Thoracic aorta (tissue), 2 donors: ENCODE results near the gene ID3. TPM values are rescaled to one million over a fixed set of nuclear protein-coding genes. Genes with fewer than 3 reads are reported as not detected.

ENCODE experiments used
- ATAC-seq: fragments of 150-250 bp; one replicate; pipeline ENCODE4 v1.8.0; 2017; ENCODE audit warnings: low read depth; ENCODE audit not compliant: insufficient number of reproducible peaks, low FRiP score
- DNase-seq: peaks from one replicate; pipeline ENCODE4 v3.0.0-alpha.2; 2020; ENCODE audit warnings: low spot score
- H3K27ac ChIP-seq, 2 donors: fragments of 200-600 bp; sonication (generic); 1 replicate in 1 of 2; 2 replicates in 1 of 2; pipeline ENCODE4 v1.5.1; 2016; ENCODE audit warnings: mild to moderate bottlenecking in 2 of 2, moderate library complexity in 2 of 2
- H3K27me3 ChIP-seq: fragments of 200-600 bp; sonication (generic); replicated peaks from 2 replicates; pipeline ENCODE4 v1.6.0; 2016; ENCODE audit warnings: mild to moderate bottlenecking; ENCODE audit not compliant: insufficient read depth
- H3K36me3 ChIP-seq: fragments of 200-600 bp; sonication (generic); one replicate; pipeline ENCODE4 v1.5.1; 2016
- H3K4me1 ChIP-seq, 2 donors: fragments of 200-600 bp; sonication (generic); 1 replicate in 1 of 2; 2 replicates in 1 of 2; pipeline versions ENCODE4 v1.5.1 to v1.6.0; 2016; ENCODE audit warnings: low read depth in 2 of 2, mild to moderate bottlenecking in 1 of 2; ENCODE audit not compliant: control insufficient read depth in 1 of 2
- H3K4me3 ChIP-seq: fragments of 200-600 bp; sonication (generic); 2 replicates; pipeline ENCODE4 v1.5.1; 2016; ENCODE audit warnings: mild to moderate bottlenecking
- H3K9me3 ChIP-seq: fragments of 200-600 bp; sonication (generic); 2 replicates; pipeline ENCODE4 v1.5.1; 2016
- total RNA-seq, 2 donors: library from RNA; depleted of rRNA; stranded (reverse); fragments of >200 nt; gene quantifications; one replicate each; pipeline versions ENCODE4 v1.1.0 to v1.2.3, GENCODE V29; 2016
- TF ChIP-seq, protein P1 (sequence below): fragments of 200-600 bp; sonication (generic); IDR thresholded peaks from one replicate; pipeline ENCODE4 v1.5.1; 2019; ENCODE audit warnings: antibody characterized with exemption

ID3 gene, protein sequence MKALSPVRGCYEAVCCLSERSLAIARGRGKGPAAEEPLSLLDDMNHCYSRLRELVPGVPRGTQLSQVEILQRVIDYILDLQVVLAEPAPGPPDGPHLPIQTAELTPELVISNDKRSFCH
- total RNA-seq, result 100 to 1,000 TPM; 309 to 692 TPM

DNA sequence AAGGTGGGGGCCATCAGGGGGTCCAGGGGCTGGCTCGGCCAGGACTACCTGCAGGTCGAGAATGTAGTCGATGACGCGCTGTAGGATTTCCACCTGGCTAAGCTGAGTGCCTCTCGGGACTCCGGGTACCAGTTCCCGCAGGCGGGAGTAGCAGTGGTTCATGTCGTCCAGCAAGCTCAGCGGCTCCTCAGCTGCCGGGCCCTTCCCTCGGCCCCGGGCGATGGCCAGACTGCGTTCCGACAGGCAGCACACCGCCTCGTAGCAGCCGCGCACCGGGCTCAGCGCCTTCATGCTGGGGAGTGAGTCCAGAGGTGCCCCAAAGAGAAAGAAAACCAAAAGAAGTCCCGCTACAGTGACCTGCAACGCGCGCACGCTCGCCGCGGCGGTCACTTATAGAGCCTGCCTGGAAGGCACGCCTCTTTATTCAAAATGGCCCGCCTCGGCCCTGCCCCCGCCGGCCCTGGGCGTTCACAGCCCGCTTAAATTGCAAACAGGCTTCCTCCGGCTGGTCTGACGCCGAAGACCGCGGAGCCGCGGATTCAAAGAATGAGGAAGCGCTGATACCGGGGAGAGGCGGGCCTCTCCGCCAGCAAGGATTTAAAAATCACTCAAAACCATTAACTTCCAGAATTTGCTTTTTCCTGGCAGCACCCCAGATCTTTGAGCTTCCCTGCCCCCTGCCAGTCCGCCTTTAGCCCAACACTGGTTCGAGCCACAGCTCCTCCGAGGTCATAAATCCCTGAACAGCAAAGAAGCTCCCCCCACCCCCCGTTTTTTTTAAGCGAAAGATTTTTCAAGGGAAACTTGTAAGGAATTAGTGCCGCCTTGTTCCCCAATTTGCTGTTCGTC, at the start of gene ID3:
TSS of gene ID3 (minus strand) at position 366 of the 849 bp plus-strand sequence. CDS start at position 291, 75 bp downstream.
- DNase-seq (peak; percentile 85), ATAC-seq (peak; percentile 57)
- Histone ChIP-seq H3K4me1 (peaks cover 36 to 42% of the 10 kb centered on the region in 2 donors), H3K27ac (peak within 1 kb of the TSS; percentile 94 to 96), H3K36me3 (peaks cover 13% of the 10 kb centered on the region), H3K9me3 (no peaks in the 10 kb centered on the region), H3K4me3 (peak within 1 kb of the TSS; percentile 93), H3K27me3 (no peaks in the 10 kb centered on the region)
- TF ChIP-seq, protein P1, sequence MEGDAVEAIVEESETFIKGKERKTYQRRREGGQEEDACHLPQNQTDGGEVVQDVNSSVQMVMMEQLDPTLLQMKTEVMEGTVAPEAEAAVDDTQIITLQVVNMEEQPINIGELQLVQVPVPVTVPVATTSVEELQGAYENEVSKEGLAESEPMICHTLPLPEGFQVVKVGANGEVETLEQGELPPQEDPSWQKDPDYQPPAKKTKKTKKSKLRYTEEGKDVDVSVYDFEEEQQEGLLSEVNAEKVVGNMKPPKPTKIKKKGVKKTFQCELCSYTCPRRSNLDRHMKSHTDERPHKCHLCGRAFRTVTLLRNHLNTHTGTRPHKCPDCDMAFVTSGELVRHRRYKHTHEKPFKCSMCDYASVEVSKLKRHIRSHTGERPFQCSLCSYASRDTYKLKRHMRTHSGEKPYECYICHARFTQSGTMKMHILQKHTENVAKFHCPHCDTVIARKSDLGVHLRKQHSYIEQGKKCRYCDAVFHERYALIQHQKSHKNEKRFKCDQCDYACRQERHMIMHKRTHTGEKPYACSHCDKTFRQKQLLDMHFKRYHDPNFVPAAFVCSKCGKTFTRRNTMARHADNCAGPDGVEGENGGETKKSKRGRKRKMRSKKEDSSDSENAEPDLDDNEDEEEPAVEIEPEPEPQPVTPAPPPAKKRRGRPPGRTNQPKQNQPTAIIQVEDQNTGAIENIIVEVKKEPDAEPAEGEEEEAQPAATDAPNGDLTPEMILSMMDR, result no peak

DNA sequence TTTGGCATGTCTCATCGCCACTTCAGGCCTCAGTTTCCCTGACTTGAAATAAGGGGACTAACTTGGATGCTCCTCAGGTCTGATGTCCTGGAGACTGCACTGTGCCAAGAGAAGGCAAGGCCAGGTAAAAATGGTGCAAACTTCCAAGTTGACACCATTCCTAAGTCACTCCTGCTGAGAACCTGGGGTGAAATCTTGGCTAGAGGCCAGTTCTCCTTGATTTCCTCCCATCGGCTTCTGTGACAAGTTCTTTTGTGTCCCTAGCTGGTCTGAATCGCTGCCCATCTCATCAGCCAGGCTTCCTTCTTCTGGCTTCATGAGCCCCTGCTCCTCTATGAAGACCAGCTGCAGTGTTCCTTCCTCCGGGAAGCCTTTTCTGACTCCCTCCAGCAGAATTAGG, 48.6 kb upstream of the ID3 start:
- ATAC-seq (no peak), DNase-seq (no peak)
- Histone ChIP-seq H3K36me3 (no peaks in the 10 kb centered on the region), H3K4me3 (no peak overlapping the region), H3K27ac (no peak overlapping the region), H3K9me3 (no peaks in the 10 kb centered on the region), H3K4me1 (no peaks in the 10 kb centered on the region), H3K27me3 (no peaks in the 10 kb centered on the region)
- TF ChIP-seq, protein P1, result no peak

DNA sequence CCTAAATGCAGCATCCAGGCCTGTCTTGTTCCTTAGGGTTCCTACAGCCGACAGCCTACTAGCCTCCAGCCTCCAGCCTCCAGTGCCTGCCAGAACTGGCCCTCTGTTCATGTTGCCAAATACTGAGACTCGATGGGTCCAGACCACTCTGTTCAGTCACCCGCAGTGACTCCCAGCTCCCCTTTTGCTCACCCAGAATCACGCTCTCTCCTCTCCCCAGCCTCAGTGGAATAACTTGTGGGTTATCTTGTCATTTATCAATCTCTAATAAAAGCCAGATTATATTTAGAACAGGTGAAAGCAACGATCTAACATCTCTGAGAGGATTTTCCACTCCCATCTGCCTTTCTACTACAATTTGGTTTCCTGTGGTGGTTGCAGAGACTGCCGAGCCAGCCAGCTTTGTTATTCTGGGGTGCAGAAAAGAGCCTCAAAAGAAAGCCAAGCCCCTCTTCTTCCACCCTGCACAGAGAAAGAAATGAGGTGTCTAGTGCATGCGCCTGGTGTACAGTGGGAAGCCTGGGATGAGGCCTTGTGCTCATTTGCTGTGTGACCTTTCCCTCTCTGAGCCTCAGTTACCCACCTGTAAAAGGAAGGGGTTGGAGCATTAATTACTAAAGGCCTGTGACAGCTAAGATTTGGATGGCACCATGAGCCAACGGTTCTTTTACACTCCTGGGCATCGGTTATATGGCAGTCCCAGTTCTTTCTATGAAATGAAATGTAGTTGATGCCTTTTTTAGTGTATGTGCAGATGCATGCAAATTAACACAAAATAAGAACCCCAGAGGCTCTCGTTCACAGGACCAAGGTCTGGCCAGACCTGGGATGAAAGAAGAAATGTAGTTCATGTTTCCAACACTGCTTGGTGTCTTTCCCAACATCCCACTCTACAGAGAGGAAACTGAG, 42.9 kb upstream of the ID3 start:
- Histone ChIP-seq H3K27me3 (no peaks in the 10 kb centered on the region), H3K9me3 (no peaks in the 10 kb centered on the region), H3K4me1 (no peaks in the 10 kb centered on the region), H3K27ac (no peak overlapping the region), H3K4me3 (no peak overlapping the region), H3K36me3 (no peaks in the 10 kb centered on the region)
- TF ChIP-seq, protein P1, result no peak
- no peak for DNase-seq
- ATAC-seq, result no peak

DNA sequence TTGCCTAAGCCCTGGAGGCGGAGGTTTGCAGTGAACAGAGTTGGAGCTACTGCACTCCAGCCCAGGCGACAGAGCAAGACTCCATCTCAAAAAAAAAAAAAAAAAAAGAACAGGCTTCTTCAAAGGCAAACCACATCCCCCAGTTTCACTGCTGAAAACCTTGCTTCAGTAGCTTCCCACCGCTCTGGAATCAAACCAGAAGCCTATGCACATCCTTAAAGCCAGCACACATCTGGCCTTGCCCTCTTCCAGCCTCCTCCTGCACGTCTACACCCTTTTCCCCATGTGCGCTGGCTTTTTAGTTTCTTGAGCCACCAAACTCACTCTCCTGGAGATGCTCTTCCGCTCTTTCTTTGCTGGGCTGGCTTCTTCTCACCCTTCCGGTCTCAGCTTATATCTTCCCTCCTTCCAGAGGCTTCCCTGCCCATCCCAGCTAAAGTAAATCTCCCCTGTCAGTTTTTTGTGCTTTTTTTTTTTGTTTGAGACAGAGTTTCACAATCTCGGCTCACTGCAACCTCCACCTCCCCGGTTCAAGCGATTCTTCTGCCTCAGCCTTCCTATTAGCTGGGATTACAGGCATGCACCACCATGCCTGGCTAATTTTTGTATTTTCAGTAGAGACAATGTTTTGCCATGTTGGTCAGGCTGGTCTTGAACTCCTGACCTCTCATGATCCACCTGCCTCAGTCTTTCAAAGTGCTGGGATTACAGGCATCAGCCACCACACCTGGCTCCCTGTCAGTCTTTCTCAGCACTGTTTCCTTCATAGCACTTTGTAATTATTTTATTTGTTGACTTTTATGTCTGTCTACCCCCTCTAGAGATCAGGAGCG, 42.0 kb upstream of the ID3 start:
- Histone ChIP-seq H3K4me3 (no peak overlapping the region), H3K27me3 (no peaks in the 10 kb centered on the region), H3K36me3 (no peaks in the 10 kb centered on the region), H3K9me3 (no peaks in the 10 kb centered on the region), H3K27ac (no peak overlapping the region), H3K4me1 (no peaks in the 10 kb centered on the region)
- DNase-seq (no peak), ATAC-seq (no peak)
- TF ChIP-seq, protein P1, result no peak
